ENCODE results near the gene ACTR8. TPM values are rescaled to one million over a fixed set of nuclear protein-coding genes. Genes with fewer than 3 reads are reported as not detected.

The ACTR8 gene
- total and polyA plus RNA-seq, 2 of the 13 experiments (the other 11 are each of a cell fraction or from before 2014, with no cell fraction given): 15.5 to 29.0 TPM

- TF ChIP-seq MTA1 (CRISPR knock-in tag; IDR thresholded peaks at IDR 0.05; ENCODE audit: borderline replicate concordance) (peak; percentile 82; the same call in 1 of the 2 replicates), KAT8 (CRISPR knock-in tag; IDR thresholded peaks at IDR 0.05) (0 out of 2 replicates have a peak, but pooled peaks have one; percentile 21), ZSCAN9 (CRISPR knock-in tag; IDR thresholded peaks at IDR 0.05; ENCODE audit: borderline replicate concordance) (0 out of 2 replicates have a peak, but pooled peaks have one; percentile 25), ZNF776 (CRISPR knock-in tag; IDR thresholded peaks at IDR 0.05) (0 out of 2 replicates have a peak, but pooled peaks have one; percentile 7), PATZ1 (CRISPR knock-in tag; IDR thresholded peaks at IDR 0.05) (peak; percentile 62), SKI (IDR thresholded peaks at IDR 0.05; ENCODE audit: partially characterized antibody) (peak; percentile 48), ERF (CRISPR knock-in tag; IDR thresholded peaks at IDR 0.05) (0 out of 2 replicates have a peak, but pooled peaks have one; percentile 57), BORCS8-MEF2B (CRISPR knock-in tag; IDR thresholded peaks at IDR 0.05) (0 out of 2 replicates have a peak, but pooled peaks have one; percentile 67), ZBTB7B (CRISPR knock-in tag; IDR thresholded peaks at IDR 0.05) (peak; percentile 95), IKZF5 (CRISPR knock-in tag; IDR thresholded peaks at IDR 0.05) (0 out of 2 replicates have a peak, but pooled peaks have one; percentile 20), ZNF280D (CRISPR knock-in tag; IDR thresholded peaks at IDR 0.05) (0 out of 2 replicates have a peak, but pooled peaks have one; percentile 26), HDAC2 (CRISPR knock-in tag; IDR thresholded peaks at IDR 0.05) (peak; percentile 75; the same call in 1 of the 2 replicates), ZBTB20 (CRISPR knock-in tag; IDR thresholded peaks at IDR 0.05; ENCODE audit: borderline replicate concordance, low read depth) (peak; percentile 27; the same call in 1 of the 2 replicates), REPIN1 (CRISPR knock-in tag; IDR thresholded peaks at IDR 0.05; ENCODE audit: borderline replicate concordance, low read depth) (peak; percentile 75; the same call in 1 of the 2 replicates), NCOA2 (CRISPR knock-in tag; IDR thresholded peaks at IDR 0.05) (peak; percentile 56; the same call in 1 of the 2 replicates), PAXIP1 (CRISPR knock-in tag; conservative IDR thresholded peaks at IDR 0.05) (peak; percentile 85)
Observed at GRCh38 chr3:53818221-53819162, 63.5 kb downstream of the ACTR8 start (continued).

Data from HepG2 (cell line).